ENCODE data around the gene CRYBG3. TPM values are rescaled to one million over a fixed set of nuclear protein-coding genes. Genes with fewer than 3 reads are reported as not detected.

CRYBG3 gene
- total RNA-seq, 3 donors from 2014 or later (not counting 1 experiment from before 2014, with no cell fraction given): 1.1 to 2.4 (median 1.8) TPM

DNA sequence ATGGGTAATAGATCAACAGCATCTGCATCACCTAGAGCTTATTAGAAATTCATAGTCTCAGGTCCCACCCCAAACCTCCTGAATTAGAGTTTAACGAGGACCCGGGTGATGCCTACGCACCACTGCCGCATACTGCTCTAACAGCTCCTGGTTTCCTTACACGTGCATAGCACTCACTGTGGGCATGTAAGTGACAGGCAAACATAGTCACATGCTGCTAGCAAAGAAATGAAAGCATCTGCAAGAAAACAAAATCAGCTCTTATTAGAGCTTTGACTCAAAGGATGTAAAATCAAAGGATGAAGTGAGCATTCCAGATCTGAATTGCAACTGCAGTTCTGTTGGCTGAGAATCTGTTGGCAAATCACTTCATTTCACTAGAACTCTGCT lies 169.5 kb downstream of the CRYBG3 start:
- Histone ChIP-seq H3K4me1 (ENCODE audit: control insufficient read depth, insufficient read depth, low read length) (no peaks in the 10 kb centered on the region), H3K4me3 (ENCODE audit: low read length) (no peak overlapping the region), H3K27ac (ENCODE audit: low read length) (no peak overlapping the region), H3K9me3 (ENCODE audit: control insufficient read depth, insufficient read depth, low read length) (no peaks in the 10 kb centered on the region), H3K27me3 (ENCODE audit: control insufficient read depth, insufficient read depth, low read length) (no peaks in the 10 kb centered on the region), H3K36me3 (ENCODE audit: control insufficient read depth, insufficient read depth, low read length) (no peaks in the 10 kb centered on the region)
- 36% methylated on average over 5 of the region's 5 CpGs for WGBS (ENCODE audit: insufficient coverage)
- DNase-seq (peak in 1 of 2 donors; percentile 57), ATAC-seq (peak in 2 of 3 donors; percentile 31 to 49)
- H3K4me1 Mint-ChIP-seq: peaks cover 7 to 8% of the 10 kb centered on the region in 2 donors
- H3K4me3 Mint-ChIP-seq: no peak overlapping the region
- peaks cover 0 to 33% of the 10 kb centered on the region in 2 donors for H3K27me3 Mint-ChIP-seq (ENCODE audit: low read depth in 2 of 2)
- no peak overlapping the region for H3K27ac Mint-ChIP-seq
- peaks cover 0 to 5% of the 10 kb centered on the region in 2 donors for H3K9me3 Mint-ChIP-seq
- TF ChIP-seq, protein P1, sequence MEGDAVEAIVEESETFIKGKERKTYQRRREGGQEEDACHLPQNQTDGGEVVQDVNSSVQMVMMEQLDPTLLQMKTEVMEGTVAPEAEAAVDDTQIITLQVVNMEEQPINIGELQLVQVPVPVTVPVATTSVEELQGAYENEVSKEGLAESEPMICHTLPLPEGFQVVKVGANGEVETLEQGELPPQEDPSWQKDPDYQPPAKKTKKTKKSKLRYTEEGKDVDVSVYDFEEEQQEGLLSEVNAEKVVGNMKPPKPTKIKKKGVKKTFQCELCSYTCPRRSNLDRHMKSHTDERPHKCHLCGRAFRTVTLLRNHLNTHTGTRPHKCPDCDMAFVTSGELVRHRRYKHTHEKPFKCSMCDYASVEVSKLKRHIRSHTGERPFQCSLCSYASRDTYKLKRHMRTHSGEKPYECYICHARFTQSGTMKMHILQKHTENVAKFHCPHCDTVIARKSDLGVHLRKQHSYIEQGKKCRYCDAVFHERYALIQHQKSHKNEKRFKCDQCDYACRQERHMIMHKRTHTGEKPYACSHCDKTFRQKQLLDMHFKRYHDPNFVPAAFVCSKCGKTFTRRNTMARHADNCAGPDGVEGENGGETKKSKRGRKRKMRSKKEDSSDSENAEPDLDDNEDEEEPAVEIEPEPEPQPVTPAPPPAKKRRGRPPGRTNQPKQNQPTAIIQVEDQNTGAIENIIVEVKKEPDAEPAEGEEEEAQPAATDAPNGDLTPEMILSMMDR (IDR thresholded peaks at IDR 0.05): no peak
- intact Hi-C loops (cut with micrococcal nuclease): no loop called here
- H3K36me3 Mint-ChIP-seq: no peaks in the 10 kb centered on the region

DNA sequence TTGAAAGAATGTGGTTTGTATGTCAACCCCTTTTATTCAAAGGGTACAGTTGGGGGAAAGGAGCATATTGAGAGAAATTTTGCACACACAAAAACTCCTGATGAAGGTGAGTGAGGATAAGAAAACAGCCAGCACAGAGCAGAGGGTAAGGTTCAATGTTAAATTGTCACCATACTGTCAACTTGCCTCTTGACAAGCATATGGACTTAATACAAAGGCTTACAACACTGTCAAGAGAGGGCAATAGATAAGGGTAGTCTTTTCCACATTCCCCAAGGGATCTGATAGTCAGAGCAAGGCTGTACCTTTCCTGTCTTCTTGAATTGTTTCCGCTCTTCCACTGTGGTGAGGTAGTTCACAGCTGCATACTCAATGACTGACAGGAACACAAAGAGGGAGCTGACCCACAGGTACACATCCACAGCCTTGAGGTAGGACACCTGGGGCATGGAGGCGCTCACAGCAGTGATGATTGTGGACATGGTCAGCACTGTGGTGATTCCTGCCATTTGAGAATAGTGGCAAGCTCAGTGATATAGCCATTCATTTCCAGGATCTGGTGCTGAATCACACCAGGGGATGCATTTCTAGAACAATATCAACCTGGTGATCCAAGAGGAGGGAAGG lies 170.8 kb downstream of the CRYBG3 start:
- no peak overlapping the region for H3K4me3 Mint-ChIP-seq

DNA sequence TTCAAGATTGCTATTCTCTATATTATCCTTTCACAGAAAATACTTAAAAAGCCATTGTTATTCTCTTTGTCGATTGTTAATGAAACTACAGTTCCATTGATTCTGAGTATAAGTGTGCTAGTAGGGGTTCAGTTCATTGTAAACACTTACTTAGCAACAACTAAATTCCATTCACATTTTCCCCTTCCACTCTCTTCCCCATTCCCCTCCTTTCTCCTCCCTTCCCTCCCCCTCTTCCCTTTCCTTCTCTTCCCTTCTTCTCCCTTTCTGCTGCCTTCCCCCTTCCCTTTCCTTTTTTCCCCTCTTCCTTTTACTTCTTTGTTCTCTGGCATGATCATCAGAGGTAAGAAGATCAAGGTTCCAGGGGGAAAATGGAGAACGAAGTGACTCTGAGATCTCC lies 171.7 kb downstream of the CRYBG3 start:
- Mint-ChIP-seq H3K4me3 (no peak overlapping the region), H3K27me3 (ENCODE audit: low read depth in 2 of 2) (peaks cover 0 to 33% of the 10 kb centered on the region in 2 donors), H3K36me3 (no peaks in the 10 kb centered on the region), H3K27ac (no peak overlapping the region), H3K9me3 (peaks cover 0 to 2% of the 10 kb centered on the region in 2 donors), H3K4me1 (peaks cover 7 to 8% of the 10 kb centered on the region in 2 donors)
- H3K4me1 ChIP-seq (ENCODE audit: control insufficient read depth, insufficient read depth, low read length): no peaks in the 10 kb centered on the region
- H3K27ac ChIP-seq (ENCODE audit: low read length): no peak overlapping the region
- no peaks in the 10 kb centered on the region for H3K9me3 ChIP-seq (ENCODE audit: control insufficient read depth, insufficient read depth, low read length)
- ATAC-seq (no peak), DNase-seq (no peak)
- H3K4me3 ChIP-seq (ENCODE audit: low read length): no peak overlapping the region
- no peaks in the 10 kb centered on the region for H3K27me3 ChIP-seq (ENCODE audit: control insufficient read depth, insufficient read depth, low read length)
- intact Hi-C loops (cut with micrococcal nuclease): no loop called here
- WGBS (ENCODE audit: insufficient coverage): 100% methylated on average over 1 of the region's 2 CpGs
- no peaks in the 10 kb centered on the region for H3K36me3 ChIP-seq (ENCODE audit: control insufficient read depth, insufficient read depth, low read length)
- TF ChIP-seq, protein P1 (IDR thresholded peaks at IDR 0.05): no peak

More for the DNA sequence above, 170.8 kb downstream of the CRYBG3 start:
- DNase-seq: no peak
- H3K4me1 Mint-ChIP-seq: peaks cover 7 to 8% of the 10 kb centered on the region in 2 donors
- H3K4me3 ChIP-seq (ENCODE audit: low read length): no peak overlapping the region
- H3K9me3 Mint-ChIP-seq: peaks cover 0 to 5% of the 10 kb centered on the region in 2 donors
- no peak overlapping the region for H3K27ac ChIP-seq (ENCODE audit: low read length)
- no peaks in the 10 kb centered on the region for H3K36me3 Mint-ChIP-seq
- WGBS (ENCODE audit: insufficient coverage): 86% methylated on average over 2 of the region's 2 CpGs
- ATAC-seq: no peak
- intact Hi-C loops (cut with micrococcal nuclease): no loop called here
- H3K9me3 ChIP-seq (ENCODE audit: control insufficient read depth, insufficient read depth, low read length): no peaks in the 10 kb centered on the region
- no peaks in the 10 kb centered on the region for H3K27me3 ChIP-seq (ENCODE audit: control insufficient read depth, insufficient read depth, low read length)
- no peaks in the 10 kb centered on the region for H3K36me3 ChIP-seq (ENCODE audit: control insufficient read depth, insufficient read depth, low read length)
- TF ChIP-seq, protein P1 (IDR thresholded peaks at IDR 0.05): no peak
- no peak overlapping the region for H3K27ac Mint-ChIP-seq
- H3K27me3 Mint-ChIP-seq (ENCODE audit: low read depth in 2 of 2): peaks cover 0 to 33% of the 10 kb centered on the region in 2 donors
- H3K4me1 ChIP-seq (ENCODE audit: control insufficient read depth, insufficient read depth, low read length): no peaks in the 10 kb centered on the region
